Measurements from ENCODE around the gene STK25.

STK25 gene

DNA sequence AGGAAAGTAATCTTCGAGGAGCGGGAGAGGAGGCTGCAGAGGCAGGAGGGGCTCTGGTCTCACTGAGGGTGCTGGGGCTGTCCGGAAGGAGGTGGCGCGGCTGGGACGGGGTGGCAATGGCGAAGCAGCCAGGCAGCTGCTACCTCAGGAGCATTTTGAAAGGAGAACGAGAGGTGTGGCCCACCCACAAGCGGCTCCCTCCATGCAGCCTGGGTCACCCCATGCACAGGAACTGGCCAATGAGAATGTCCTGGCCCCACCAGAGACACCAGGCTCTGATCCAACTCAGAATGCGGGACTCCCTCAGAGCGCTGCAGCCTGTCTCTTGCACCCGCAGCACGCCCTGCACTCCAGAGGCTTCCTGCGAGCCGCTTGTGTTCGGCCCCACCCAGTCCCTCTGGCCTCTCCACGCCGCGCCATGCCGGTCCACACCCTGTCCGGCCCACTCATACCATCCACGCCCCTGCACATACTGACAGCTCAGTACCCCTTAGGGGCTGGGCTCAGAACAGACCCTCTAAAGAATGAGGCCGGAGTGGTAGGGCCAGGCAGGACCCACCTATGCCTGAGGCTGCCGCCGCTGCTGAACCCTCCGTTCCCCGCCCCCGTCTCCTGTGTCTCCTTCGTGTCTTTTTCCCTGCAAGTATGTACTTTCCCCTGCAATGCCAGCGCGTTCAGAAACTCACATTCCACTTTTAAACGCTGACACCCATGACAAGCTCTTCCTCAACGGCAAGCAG is 43.8 kb upstream of the STK25 start:
- Histone ChIP-seq H3K4me1 (no peaks in the 10 kb centered on the region), H3K9me3 (no peaks in the 10 kb centered on the region), H3K27me3 (no peaks in the 10 kb centered on the region), H3K4me3 (ENCODE audit: low read depth, low read length) (no peak overlapping the region), H3K36me3 (no peaks in the 10 kb centered on the region)
- TF ChIP-seq, protein P1, sequence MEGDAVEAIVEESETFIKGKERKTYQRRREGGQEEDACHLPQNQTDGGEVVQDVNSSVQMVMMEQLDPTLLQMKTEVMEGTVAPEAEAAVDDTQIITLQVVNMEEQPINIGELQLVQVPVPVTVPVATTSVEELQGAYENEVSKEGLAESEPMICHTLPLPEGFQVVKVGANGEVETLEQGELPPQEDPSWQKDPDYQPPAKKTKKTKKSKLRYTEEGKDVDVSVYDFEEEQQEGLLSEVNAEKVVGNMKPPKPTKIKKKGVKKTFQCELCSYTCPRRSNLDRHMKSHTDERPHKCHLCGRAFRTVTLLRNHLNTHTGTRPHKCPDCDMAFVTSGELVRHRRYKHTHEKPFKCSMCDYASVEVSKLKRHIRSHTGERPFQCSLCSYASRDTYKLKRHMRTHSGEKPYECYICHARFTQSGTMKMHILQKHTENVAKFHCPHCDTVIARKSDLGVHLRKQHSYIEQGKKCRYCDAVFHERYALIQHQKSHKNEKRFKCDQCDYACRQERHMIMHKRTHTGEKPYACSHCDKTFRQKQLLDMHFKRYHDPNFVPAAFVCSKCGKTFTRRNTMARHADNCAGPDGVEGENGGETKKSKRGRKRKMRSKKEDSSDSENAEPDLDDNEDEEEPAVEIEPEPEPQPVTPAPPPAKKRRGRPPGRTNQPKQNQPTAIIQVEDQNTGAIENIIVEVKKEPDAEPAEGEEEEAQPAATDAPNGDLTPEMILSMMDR (IDR thresholded peaks at IDR 0.05; ENCODE audit: low read depth, low read length), result no peak
- DNase-seq, result no peak

DNA sequence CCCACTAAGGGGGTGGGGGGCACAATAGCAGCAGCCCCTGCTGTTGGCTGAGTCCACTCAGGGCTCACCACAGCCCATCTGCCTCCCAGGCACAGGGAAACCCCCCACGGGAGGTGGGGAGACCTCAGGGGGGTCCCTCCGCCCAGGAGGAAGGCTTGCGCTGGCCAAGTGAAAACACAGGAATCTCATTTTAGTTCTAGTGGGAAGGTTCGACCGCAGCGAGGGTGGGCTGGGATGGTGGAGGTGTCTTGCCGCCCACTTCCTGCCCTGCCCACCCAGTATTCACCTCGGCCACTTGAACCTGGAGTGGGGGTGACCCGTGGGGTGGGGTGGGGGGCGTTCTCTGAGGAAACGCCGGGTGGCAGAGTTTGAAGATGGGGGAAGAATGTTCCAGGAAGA is 43.2 kb upstream of the STK25 start:
- no peaks in the 10 kb centered on the region for H3K9me3 ChIP-seq
- H3K4me1 ChIP-seq, result no peaks in the 10 kb centered on the region
- no peak for DNase-seq
- no peaks in the 10 kb centered on the region for H3K36me3 ChIP-seq
- H3K4me3 ChIP-seq (ENCODE audit: low read depth, low read length), result no peak overlapping the region
- TF ChIP-seq, protein P1 (IDR thresholded peaks at IDR 0.05; ENCODE audit: low read depth, low read length), result no peak
- H3K27me3 ChIP-seq, result no peaks in the 10 kb centered on the region

DNA sequence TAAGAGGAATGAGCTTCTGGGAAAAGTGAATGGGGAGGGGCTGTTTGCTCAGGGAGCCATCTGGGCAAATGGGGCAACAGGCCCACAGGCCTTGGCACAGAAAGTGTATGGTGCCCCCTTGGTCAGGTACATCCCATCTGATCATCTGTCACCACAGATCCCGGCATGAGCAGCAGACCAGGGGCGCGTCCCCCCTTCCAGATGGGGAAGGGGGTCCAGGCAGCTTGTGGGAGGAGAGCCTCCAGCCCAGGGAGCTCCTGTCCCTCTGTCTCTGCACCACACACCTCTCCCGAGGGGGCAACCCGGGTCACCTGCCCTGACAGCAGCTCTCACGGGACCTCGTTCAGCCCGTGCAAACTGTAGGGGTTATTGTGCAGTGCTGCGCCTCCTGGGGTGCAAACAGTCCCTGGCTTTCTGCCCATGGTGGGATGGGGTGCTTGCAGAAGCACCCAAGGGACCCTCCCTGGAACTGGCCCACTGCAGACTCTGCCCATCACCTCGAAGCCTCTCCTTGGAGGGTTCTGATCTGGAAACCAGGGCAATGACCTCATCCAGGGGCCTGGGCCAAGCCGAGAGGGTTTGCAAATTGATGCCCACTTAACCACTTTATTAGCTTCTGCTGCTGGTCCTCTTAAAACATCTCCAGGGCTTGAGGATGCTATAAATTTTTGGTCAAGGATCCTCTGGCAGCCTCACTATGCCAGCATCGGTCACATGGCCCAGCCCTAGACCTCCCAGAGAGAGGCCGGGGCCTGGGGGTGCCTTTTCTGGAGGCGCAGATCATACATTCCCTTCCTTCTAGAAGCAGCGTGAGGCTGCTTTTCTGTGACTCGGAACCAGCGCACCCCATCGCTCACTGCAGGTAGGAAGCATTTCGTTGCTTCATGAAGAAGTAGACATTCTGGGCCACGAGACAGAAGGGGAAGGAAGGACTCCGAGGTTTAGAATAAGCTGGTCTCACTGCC is 42.5 kb upstream of the STK25 start:
- Histone ChIP-seq H3K9me3 (no peaks in the 10 kb centered on the region), H3K4me1 (no peaks in the 10 kb centered on the region), H3K27me3 (no peaks in the 10 kb centered on the region), H3K36me3 (no peaks in the 10 kb centered on the region), H3K4me3 (ENCODE audit: low read depth, low read length) (no peak overlapping the region)
- TF ChIP-seq, protein P1 (IDR thresholded peaks at IDR 0.05; ENCODE audit: low read depth, low read length), result no peak
- DNase-seq, result no peak

DNA sequence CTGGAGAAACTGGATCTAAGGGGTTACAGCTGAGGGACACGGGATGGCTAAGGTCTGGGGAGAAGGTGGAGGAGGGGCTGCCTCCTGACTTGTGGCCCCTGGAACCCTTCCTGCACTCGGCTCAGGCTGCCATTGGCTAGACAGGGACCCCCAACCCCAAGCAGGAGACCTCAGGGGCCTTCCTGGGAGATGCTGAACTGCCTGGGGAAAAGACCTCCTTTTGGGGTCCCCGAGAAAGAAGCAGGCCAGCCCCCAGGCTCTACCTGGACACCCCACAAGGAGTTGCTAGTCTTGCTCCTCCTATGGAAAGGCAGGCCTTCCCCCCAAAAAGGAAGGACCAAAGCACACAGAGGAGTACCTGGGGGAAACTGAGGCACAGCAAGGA is 40.1 kb upstream of the STK25 start:
- DNase-seq, result no peak
- TF ChIP-seq, protein P1 (IDR thresholded peaks at IDR 0.05; ENCODE audit: low read depth, low read length), result no peak
- Histone ChIP-seq H3K27me3 (no peaks in the 10 kb centered on the region), H3K4me1 (no peaks in the 10 kb centered on the region), H3K36me3 (no peaks in the 10 kb centered on the region), H3K9me3 (no peaks in the 10 kb centered on the region), H3K4me3 (ENCODE audit: low read depth, low read length) (no peak overlapping the region)

DNA sequence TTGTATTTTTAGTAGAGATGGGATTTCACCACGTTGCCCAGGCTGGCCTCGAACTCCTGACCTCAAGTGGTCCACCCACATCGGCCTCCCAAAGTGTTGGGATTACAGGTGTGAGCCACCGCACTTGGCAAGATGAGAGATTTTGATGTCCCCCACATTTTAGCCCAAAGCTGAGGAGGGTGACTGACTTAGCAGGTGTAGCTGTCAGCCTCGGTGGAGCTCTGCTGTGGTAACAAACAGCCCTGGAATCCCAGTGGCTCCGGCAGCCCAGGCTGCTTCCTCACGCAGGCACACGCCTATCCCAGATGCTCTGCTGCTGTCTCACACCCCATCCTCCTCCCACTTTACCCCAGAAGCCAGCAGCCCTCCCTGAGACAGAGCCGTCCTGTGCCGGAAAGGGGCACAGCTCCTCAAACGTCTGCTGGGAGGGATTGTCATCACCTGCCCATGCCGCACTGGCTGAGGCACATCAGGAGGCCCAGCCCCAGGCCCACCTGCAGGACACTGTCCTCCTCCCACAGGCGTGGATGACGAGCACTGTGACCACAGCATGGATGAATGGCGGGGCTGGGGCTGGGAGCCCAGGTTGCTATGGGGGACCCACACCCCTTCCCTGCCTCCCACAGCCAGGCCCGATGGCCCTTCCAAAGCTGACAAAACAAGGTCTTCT is 39.5 kb upstream of the STK25 start:
- no peak overlapping the region for H3K4me3 ChIP-seq (ENCODE audit: low read depth, low read length)
- no peaks in the 10 kb centered on the region for H3K36me3 ChIP-seq
- H3K9me3 ChIP-seq, result no peaks in the 10 kb centered on the region
- H3K4me1 ChIP-seq, result no peaks in the 10 kb centered on the region
- peaks cover under 1% of the 10 kb centered on the region for H3K27me3 ChIP-seq
- no peak for DNase-seq
- TF ChIP-seq, protein P1 (IDR thresholded peaks at IDR 0.05; ENCODE audit: low read depth, low read length), result no peak

All from BE2C (cell line).